Stimulated activated CD4-positive, alpha-beta T cell treated with anti-CD3 and anti-CD28 coated beads, TNF-alpha, amount 100 ng/mL, for 48 hours (primary cell): ENCODE measurements around the gene EHD4.

Source experiments
- DNase-seq, 3 donors: peaks; one replicate each; pipeline ENCODE4 v3.0.0-alpha.2; 2020; ENCODE audit warnings: low read depth in 3 of 3

EHD4 gene

GRCh38 chr15:41895957-41896356 is 76.4 kb downstream of the EHD4 start:
- no peak for DNase-seq

- DNase-seq = no peak
Measured at GRCh38 chr15:41895491-41895890, 76.9 kb downstream of the EHD4 start.

- peak; percentile 37 to 60 (median 57) for DNase-seq
Measured at GRCh38 chr15:41894791-41895463, 77.4 kb downstream of the EHD4 start.

- DNase-seq = no peak
Measured at GRCh38 chr15:41894251-41894790, 78.0 kb downstream of the EHD4 start.

GRCh38 chr15:41893422-41894250 is 78.7 kb downstream of the EHD4 start, which contains the start of gene SPTBN5:
Gene SPTBN5 (minus strand): TSS chr15:41894053. CDS start chr15:41893497, 556 bp downstream.
- no peak for DNase-seq

GRCh38 chr15:41892621-41893421 is 79.5 kb downstream of the EHD4 start:
- no peak for DNase-seq

- DNase-seq = no peak
Measured at GRCh38 chr15:41891946-41892345, 80.4 kb downstream of the EHD4 start.

GRCh38 chr15:41891226-41891625 is 81.1 kb downstream of the EHD4 start:
- DNase-seq = no peak

GRCh38 chr15:41890050-41890690 is 82.2 kb downstream of the EHD4 start:
- no peak for DNase-seq

- no peak for DNase-seq
Measured at GRCh38 chr15:41888662-41889253, 83.6 kb downstream of the EHD4 start.

GRCh38 chr15:41887893-41888292 is 84.5 kb downstream of the EHD4 start:
- DNase-seq = no peak

- no peak for DNase-seq
Measured at GRCh38 chr15:41887161-41887560, 85.2 kb downstream of the EHD4 start.

GRCh38 chr15:41886741-41887140 is 85.6 kb downstream of the EHD4 start:
- DNase-seq = no peak

GRCh38 chr15:41885841-41886240 is 86.5 kb downstream of the EHD4 start:
- DNase-seq = no peak

- DNase-seq = no peak
Measured at GRCh38 chr15:41885321-41885720, 87.0 kb downstream of the EHD4 start.

- DNase-seq = no peak
Measured at GRCh38 chr15:41884458-41884857, 87.9 kb downstream of the EHD4 start.

- no peak for DNase-seq
Measured at GRCh38 chr15:41883484-41883825, 88.9 kb downstream of the EHD4 start.

- DNase-seq = no peak
Measured at GRCh38 chr15:41882689-41883483, 89.5 kb downstream of the EHD4 start.

GRCh38 chr15:41881920-41882688 is 90.3 kb downstream of the EHD4 start:
- no peak for DNase-seq

- DNase-seq = no peak
Measured at GRCh38 chr15:41881550-41881919, 90.8 kb downstream of the EHD4 start.
